Measurements from ENCODE around the gene AGFG2. TPM values are rescaled to one million over a fixed set of nuclear protein-coding genes. Genes with fewer than 3 reads are reported as not detected.
"Not testable (repeated sequence)": the region's sequence is repeated elsewhere in the genome, so short reads cannot be mapped to it uniquely, and the experiment has no call there.

AGFG2 gene
- total RNA-seq, 1 donor, result 19.3 TPM

- TF ChIP-seq CTCF (IDR thresholded peaks at IDR 0.05; ENCODE audit: insufficient read depth, low read length), result no peak
- no peak overlapping the region for H3K4me3 ChIP-seq (ENCODE audit: low read depth, low read length)
- DNase-seq (ENCODE audit: low read depth), result no peak
These were observed 20.1 kb downstream of the AGFG2 start for GRCh38 chr7:100559127-100559526.

- TF ChIP-seq CTCF (IDR thresholded peaks at IDR 0.05; ENCODE audit: insufficient read depth, low read length), result no peak
- H3K4me3 ChIP-seq (ENCODE audit: low read depth, low read length), result no peak overlapping the region
- no peak for DNase-seq (ENCODE audit: low read depth)
These were observed 22.6 kb downstream of the AGFG2 start for GRCh38 chr7:100561491-100562194.

GRCh38 chr7:100562195-100563099, 23.4 kb downstream of the AGFG2 start:
- no peak for TF ChIP-seq CTCF (IDR thresholded peaks at IDR 0.05; ENCODE audit: insufficient read depth, low read length)
- DNase-seq (ENCODE audit: low read depth), result no peak
- no peak overlapping the region for H3K4me3 ChIP-seq (ENCODE audit: low read depth, low read length)

- no peak overlapping the region for H3K4me3 ChIP-seq (ENCODE audit: low read depth, low read length)
- DNase-seq (ENCODE audit: low read depth), result no peak
- no peak for TF ChIP-seq CTCF (IDR thresholded peaks at IDR 0.05; ENCODE audit: insufficient read depth, low read length)
These were observed 24.1 kb downstream of the AGFG2 start for GRCh38 chr7:100563100-100563564.

GRCh38 chr7:100563809-100564400, 24.9 kb downstream of the AGFG2 start:
- TF ChIP-seq CTCF (IDR thresholded peaks at IDR 0.05; ENCODE audit: insufficient read depth, low read length), result peak; percentile 99
- DNase-seq (ENCODE audit: low read depth), result peak; percentile 73
- no peak overlapping the region for H3K4me3 ChIP-seq (ENCODE audit: low read depth, low read length)

GRCh38 chr7:100564405-100564804, 25.4 kb downstream of the AGFG2 start:
- not testable (repeated sequence) for DNase-seq (ENCODE audit: low read depth); H3K4me3 ChIP-seq (ENCODE audit: low read depth, low read length)

- H3K4me3 ChIP-seq (ENCODE audit: low read depth, low read length), result no peak overlapping the region
- TF ChIP-seq CTCF (IDR thresholded peaks at IDR 0.05; ENCODE audit: insufficient read depth, low read length), result no peak
- no peak for DNase-seq (ENCODE audit: low read depth)
These were observed 26.1 kb downstream of the AGFG2 start for GRCh38 chr7:100565133-100565571.

Data from fibroblast of the aortic adventitia (primary cell).